Thyroid gland (tissue), 4 donors: ENCODE measurements around the gene MPP3. TPM values are rescaled to one million over a fixed set of nuclear protein-coding genes. Genes with fewer than 3 reads are reported as not detected.

ENCODE experiments used
- DNase-seq, 2 donors: peaks; one replicate each; pipeline ENCODE4 v3.0.0-alpha.2; 2019
- H3K27ac ChIP-seq, 3 donors: fragments of 200-600 bp; sonication (generic); 1 replicate in 2 of 3; 2 replicates in 1 of 3; pipeline ENCODE4 v1.5.1; 2016 to 2019; ENCODE audit warnings: mild to moderate bottlenecking in 1 of 3, moderate library complexity in 1 of 3
- H3K27me3 ChIP-seq: fragments of 200-600 bp; sonication (generic); one replicate; pipeline ENCODE4 v1.5.1; 2019
- H3K36me3 ChIP-seq, 2 donors: fragments of 200-600 bp; sonication (generic); one replicate each; pipeline ENCODE4 v1.5.1; 2016 to 2019
- H3K4me1 ChIP-seq, 2 donors: fragments of 200-600 bp; sonication (generic); one replicate each; pipeline ENCODE4 v1.5.1; 2017 to 2019
- H3K4me3 ChIP-seq, 3 donors: fragments of 200-600 bp; sonication (generic); replicated peaks in 1 of 3; 1 replicate in 2 of 3; 2 replicates in 1 of 3; pipeline ENCODE4 v1.5.1; 2016; ENCODE audit warnings: mild to moderate bottlenecking in 1 of 3
- H3K9me3 ChIP-seq: fragments of 200-600 bp; sonication (generic); one replicate; pipeline ENCODE4 v1.5.1; 2017
- CTCF ChIP-seq, 6 experiments: fragments of 200-600 bp in 3 of 6; fragments of 450-650 bp in 3 of 6; sonication (generic) in 3 of 6; IDR thresholded peaks; one replicate each; pipeline ENCODE4 v1.5.1; 2016 to 2019; ENCODE audit warnings: antibody characterized with exemption in 6 of 6, mild to moderate bottlenecking in 2 of 6, inconsistent platforms in 1 of 6, moderate library complexity in 1 of 6
- POLR2A ChIP-seq, 2 donors: fragments of 450-650 bp; IDR thresholded peaks; one replicate each; pipeline ENCODE4 v1.6.1; 2017; ENCODE audit warnings: antibody characterized with exemption in 2 of 2, mild to moderate bottlenecking in 2 of 2, moderate library complexity in 1 of 2
- WGBS, 2 donors: methylation state at CpG; one replicate each; pipeline ENCODE4 v1.1.5; 2017; 5-methylcytosine and 5-hydroxymethylcytosine counted together
- intact Hi-C: fragments of 100-400 bp; cut with DNase I; formaldehyde crosslinking; loops from one replicate; pipeline ENCODE4 v1.15.1; 2023
- total RNA-seq, 4 donors: library from RNA; depleted of rRNA; stranded (reverse); fragments of >200 nt; gene quantifications; one replicate each; pipeline ENCODE4 v1.2.3, GENCODE V29; 2016

Gene MPP3
- total RNA-seq, 4 donors from 2014 or later: 7.1 to 20.5 (median 15.4) TPM

- Histone ChIP-seq H3K9me3 (no peaks in the 10 kb centered on the region), H3K27me3 (no peaks in the 10 kb centered on the region), H3K4me1 (peaks cover 3 to 13% of the 10 kb centered on the region in 2 donors), H3K4me3 (no peak overlapping the region), H3K27ac (no peak overlapping the region), H3K36me3 (no peaks in the 10 kb centered on the region)
- DNase-seq: no peak
- WGBS, 2 donors: 86 to 95% methylated on average over 4 of the region's 4 CpGs
- no peak for TF ChIP-seq POLR2A (IDR thresholded peaks at IDR 0.05)
- TF ChIP-seq CTCF (IDR thresholded peaks at IDR 0.05): no peak
- intact Hi-C loops: no loop called here
Observed at GRCh38 chr17:43808076-43808475, 24.9 kb downstream of the MPP3 start.

GRCh38 chr17:43805117-43805516 is 27.8 kb downstream of the MPP3 start:
- Histone ChIP-seq H3K36me3 (no peaks in the 10 kb centered on the region), H3K4me1 (peaks cover 3 to 7% of the 10 kb centered on the region in 2 donors), H3K27ac (no peak overlapping the region), H3K27me3 (no peaks in the 10 kb centered on the region), H3K9me3 (no peaks in the 10 kb centered on the region), H3K4me3 (no peak overlapping the region)
- no peak for DNase-seq
- intact Hi-C loops: no loop called here
- TF ChIP-seq CTCF (IDR thresholded peaks at IDR 0.05) (no peak), POLR2A (IDR thresholded peaks at IDR 0.05) (no peak)

GRCh38 chr17:43803758-43804157 is 29.2 kb downstream of the MPP3 start:
- WGBS, 2 donors: 44 to 59% methylated on average over 4 of the region's 4 CpGs
- H3K27me3 ChIP-seq: no peaks in the 10 kb centered on the region
- no peaks in the 10 kb centered on the region for H3K36me3 ChIP-seq
- H3K27ac ChIP-seq: no peak overlapping the region
- TF ChIP-seq POLR2A (IDR thresholded peaks at IDR 0.05) (no peak), CTCF (IDR thresholded peaks at IDR 0.05) (no peak)
- DNase-seq: peak in 1 of 2 donors; percentile 7
- no peaks in the 10 kb centered on the region for H3K4me1 ChIP-seq
- H3K4me3 ChIP-seq: no peak overlapping the region
- H3K9me3 ChIP-seq: no peaks in the 10 kb centered on the region
- intact Hi-C loops: no loop called here

GRCh38 chr17:43801844-43802243 is 31.1 kb downstream of the MPP3 start:
- no peaks in the 10 kb centered on the region for H3K36me3 ChIP-seq
- H3K9me3 ChIP-seq: no peaks in the 10 kb centered on the region
- H3K4me3 ChIP-seq: no peak overlapping the region
- no peaks in the 10 kb centered on the region for H3K27me3 ChIP-seq
- intact Hi-C loops: no loop called here
- no peak for DNase-seq
- WGBS, 2 donors: 87 to 89% methylated on average over 3 of the region's 3 CpGs
- H3K27ac ChIP-seq: no peak overlapping the region
- H3K4me1 ChIP-seq: no peaks in the 10 kb centered on the region
- TF ChIP-seq CTCF (IDR thresholded peaks at IDR 0.05): no peak
- TF ChIP-seq POLR2A (IDR thresholded peaks at IDR 0.05): no peak

GRCh38 chr17:43800736-43801135 is 32.2 kb downstream of the MPP3 start:
- Histone ChIP-seq H3K36me3 (no peaks in the 10 kb centered on the region), H3K9me3 (no peaks in the 10 kb centered on the region), H3K4me1 (no peaks in the 10 kb centered on the region), H3K27me3 (no peaks in the 10 kb centered on the region), H3K27ac (no peak overlapping the region), H3K4me3 (no peak overlapping the region)
- no peak for DNase-seq
- intact Hi-C loops: no loop called here
- 93 to 95% methylated on average over 3 of the region's 3 CpGs for WGBS, 2 donors
- TF ChIP-seq CTCF (IDR thresholded peaks at IDR 0.05): no peak
- no peak for TF ChIP-seq POLR2A (IDR thresholded peaks at IDR 0.05)
